H9 (cell line): ENCODE measurements around the gene MATN4. TPM values are rescaled to one million over a fixed set of nuclear protein-coding genes. Genes with fewer than 3 reads are reported as not detected.

Experiments
- DNase-seq: peaks from one replicate; pipeline ENCODE4 v3.0.0-alpha.2; 2017
- H2AFZ ChIP-seq: one replicate; pipeline ENCODE4 v1.6.1; 2013; ENCODE audit warnings: mild to moderate bottlenecking, low read length, control low read depth, moderate library complexity
- H2AK5ac ChIP-seq: 2 replicates; pipeline ENCODE4 v1.6.1; 2013; ENCODE audit warnings: low read length, control low read depth, mixed read lengths; ENCODE audit not compliant: insufficient read length
- H2BK120ac ChIP-seq: one replicate; pipeline ENCODE4 v1.6.1; 2013; ENCODE audit warnings: low read depth, mild to moderate bottlenecking, low read length, control low read depth, inconsistent platforms; ENCODE audit not compliant: poor library complexity, severe bottlenecking
- H2BK12ac ChIP-seq: 2 replicates; pipeline ENCODE4 v1.6.1; 2013; ENCODE audit warnings: low read length, control low read depth, mixed read lengths, low read depth; ENCODE audit not compliant: insufficient read length
- H2BK15ac ChIP-seq: 2 replicates; pipeline ENCODE4 v1.6.1; 2013; ENCODE audit warnings: low read depth, low read length, control low read depth
- H2BK20ac ChIP-seq: one replicate; pipeline ENCODE4 v1.6.1; 2013; ENCODE audit warnings: low read depth, mild to moderate bottlenecking, low read length, control low read depth, inconsistent platforms; ENCODE audit not compliant: poor library complexity, severe bottlenecking
- H2BK5ac ChIP-seq: 2 replicates; pipeline ENCODE4 v1.6.1; 2013; ENCODE audit warnings: low read length, control low read depth, mixed read lengths; ENCODE audit not compliant: insufficient read length
- H3K14ac ChIP-seq: 2 replicates; pipeline ENCODE4 v1.6.1; 2013; ENCODE audit warnings: low read length, control low read depth; ENCODE audit not compliant: insufficient read depth
- H3K18ac ChIP-seq: 2 replicates; pipeline ENCODE4 v1.6.1; 2013; ENCODE audit warnings: low read depth, mild to moderate bottlenecking, mixed read lengths, low read length, control low read depth; ENCODE audit not compliant: insufficient read length
- H3K23ac ChIP-seq: 2 replicates; pipeline ENCODE4 v1.6.1; 2013; ENCODE audit warnings: low read length, control low read depth, mixed read lengths, low read depth; ENCODE audit not compliant: insufficient read length
- H3K23me2 ChIP-seq: 2 replicates; pipeline ENCODE4 v1.6.1; 2013; ENCODE audit warnings: low read depth, mild to moderate bottlenecking, mixed read lengths, low read length, control low read depth; ENCODE audit not compliant: insufficient read length, poor library complexity, severe bottlenecking
- H3K27ac ChIP-seq: 2 replicates; pipeline ENCODE4 v1.5.1; 2013; ENCODE audit warnings: low read length, control low read depth, mixed read lengths, low read depth; ENCODE audit not compliant: insufficient read length
- H3K27me3 ChIP-seq: 2 replicates; pipeline ENCODE4 v1.6.1; 2013; ENCODE audit warnings: low read length, control low read depth, inconsistent platforms; ENCODE audit not compliant: insufficient read depth
- H3K4ac ChIP-seq: 2 replicates; pipeline ENCODE4 v1.6.1; 2013; ENCODE audit warnings: low read depth, mild to moderate bottlenecking, control low read depth, inconsistent platforms, low read length, moderate library complexity
- H3K4me1 ChIP-seq: 2 replicates; pipeline ENCODE4 v1.6.1; 2013; ENCODE audit warnings: low read length, control low read depth, inconsistent platforms; ENCODE audit not compliant: insufficient read depth
- H3K4me2 ChIP-seq: 2 replicates; pipeline ENCODE4 v1.6.1; 2013; ENCODE audit warnings: low read length, control low read depth, mixed read lengths; ENCODE audit not compliant: insufficient read length, insufficient read depth
- H3K56ac ChIP-seq: 2 replicates; pipeline ENCODE4 v1.6.1; 2013; ENCODE audit warnings: low read depth, mild to moderate bottlenecking, mixed read lengths, low read length, control low read depth; ENCODE audit not compliant: insufficient read length
- H3K79me1 ChIP-seq: 2 replicates; pipeline ENCODE4 v1.6.1; 2013; ENCODE audit warnings: low read depth, mild to moderate bottlenecking, moderate library complexity, low read length, control low read depth, inconsistent platforms; ENCODE audit not compliant: insufficient read depth, poor library complexity, severe bottlenecking
- H3K79me2 ChIP-seq: 2 replicates; pipeline ENCODE4 v1.6.1; 2013; ENCODE audit warnings: low read length, control low read depth, inconsistent platforms; ENCODE audit not compliant: insufficient read depth
- H3K9ac ChIP-seq: 2 replicates; pipeline ENCODE4 v1.6.1; 2013; ENCODE audit warnings: low read length, control low read depth, mixed read lengths; ENCODE audit not compliant: insufficient read length; ENCODE audit errors: extremely low read depth
- H3K9me3 ChIP-seq: one replicate; pipeline ENCODE4 v1.6.1; 2013; ENCODE audit warnings: low read depth, low read length, inconsistent platforms; ENCODE audit not compliant: control insufficient read depth
- H3T11ph ChIP-seq: one replicate; pipeline ENCODE4 v1.6.1; 2013; ENCODE audit warnings: mild to moderate bottlenecking, low read length, control low read depth, inconsistent platforms
- H4K20me1 ChIP-seq: one replicate; pipeline ENCODE4 v1.6.1; 2013; ENCODE audit not compliant: control insufficient read depth, insufficient read length, insufficient read depth
- H4K5ac ChIP-seq: 2 replicates; pipeline ENCODE4 v1.6.1; 2013; ENCODE audit warnings: low read depth, mild to moderate bottlenecking, mixed read lengths, low read length, control low read depth; ENCODE audit not compliant: insufficient read length
- H4K8ac ChIP-seq: replicated peaks from 2 replicates; pipeline ENCODE4 v1.6.1; 2013; ENCODE audit warnings: low read length, control low read depth, mixed read lengths, low read depth; ENCODE audit not compliant: insufficient read length
- H4K91ac ChIP-seq: 2 replicates; pipeline ENCODE4 v1.6.1; 2013; ENCODE audit warnings: low read depth, mild to moderate bottlenecking, moderate library complexity, mixed read lengths, low read length, control low read depth; ENCODE audit not compliant: insufficient read length
- H3K27ac Mint-ChIP-seq, 3 experiments: 2 replicates in 2 of 3; 3 replicates in 1 of 3; pipeline ENCODE4 v1.8.0; 2020 to 2021; ENCODE audit warnings: mixed read lengths in 3 of 3, mild to moderate bottlenecking in 1 of 3, moderate library complexity in 1 of 3
- H3K27me3 Mint-ChIP-seq: 2 replicates; pipeline ENCODE4 v1.8.0; 2021; ENCODE audit warnings: low read depth, mild to moderate bottlenecking, moderate library complexity, mixed read lengths
- H3K36me3 Mint-ChIP-seq, 3 experiments: 2 replicates in 2 of 3; 3 replicates in 1 of 3; pipeline ENCODE4 v1.8.0; 2020 to 2021; ENCODE audit warnings: low read depth in 3 of 3, mixed read lengths in 3 of 3; ENCODE audit not compliant: insufficient read depth in 1 of 3
- H3K4me1 Mint-ChIP-seq, 2 experiments: 2 replicates each; pipeline ENCODE4 v1.8.0; 2020; ENCODE audit warnings: mixed read lengths in 2 of 2
- H3K4me3 Mint-ChIP-seq, 2 experiments: 2 replicates in 1 of 2; 3 replicates in 1 of 2; pipeline ENCODE4 v1.8.0; 2020 to 2021; ENCODE audit warnings: mild to moderate bottlenecking in 2 of 2, mixed read lengths in 2 of 2, moderate library complexity in 1 of 2
- H3K9me3 Mint-ChIP-seq, 2 experiments: 2 replicates in 1 of 2; 3 replicates in 1 of 2; pipeline ENCODE4 v1.8.0; 2020; ENCODE audit warnings: mild to moderate bottlenecking in 2 of 2, mixed read lengths in 2 of 2, moderate library complexity in 1 of 2
- WGBS: extraction: QIAGEN DNeasy Blood & Tissue Kit; methylation state at CpG from one replicate; pipeline ENCODE4 v1.1.7; 2013; ENCODE audit warnings: missing lambda C conversion rate, low lambda C conversion rate, mixed read lengths; ENCODE audit not compliant: insufficient read length; ENCODE audit errors: extremely low coverage; 5-methylcytosine and 5-hydroxymethylcytosine counted together
- total RNA-seq: library from RNA; stranded (reverse); gene quantifications from 2 replicates; pipeline ENCODE4 v1.2.1, GENCODE V29; 2021
- TF ChIP-seq, protein P1 (sequence below): fragments of 200-600 bp; sonication (generic); conservative IDR thresholded peaks from 3 replicates; pipeline ENCODE4 v1.8.0; 2021; ENCODE audit warnings: antibody characterized with exemption, mild to moderate bottlenecking

The MATN4 gene
- total RNA-seq, 1 experiment from 2014 or later, result 0.11 TPM

DNA sequence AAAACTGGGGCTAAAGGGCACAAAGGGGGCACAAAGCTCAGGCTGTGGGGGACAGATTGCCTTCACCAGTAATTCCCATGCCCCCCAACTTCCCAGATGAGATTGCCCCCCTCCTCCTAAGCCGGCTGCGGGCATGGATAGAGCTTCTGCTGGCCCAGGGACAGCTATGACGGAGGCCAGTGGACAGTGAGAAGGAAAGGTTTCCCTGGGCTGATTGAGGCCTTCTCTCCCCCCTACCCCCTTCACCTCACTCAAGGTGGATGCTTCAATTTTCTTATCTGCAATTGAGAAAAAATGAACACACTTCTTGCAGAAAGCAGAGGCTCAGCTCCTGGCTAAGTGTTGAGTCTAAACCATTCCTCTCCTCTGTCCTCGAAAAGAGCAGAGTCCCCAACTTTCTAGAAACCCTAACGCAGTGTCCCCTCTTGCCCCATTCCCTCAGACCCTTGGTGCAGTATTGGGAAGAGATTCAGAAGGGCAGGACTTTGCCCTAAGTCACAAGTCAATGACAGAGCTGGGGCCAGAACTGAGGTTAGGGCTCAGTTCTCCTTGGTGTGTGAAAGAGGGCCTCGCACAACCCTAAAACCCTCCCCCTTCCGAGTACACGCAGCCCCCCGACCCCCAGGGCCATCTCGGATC is 39.3 kb upstream of the MATN4 start:
- no peak overlapping the region for H4K8ac ChIP-seq
- peak overlapping the region; percentile 79 for H3K9ac ChIP-seq
- Mint-ChIP-seq H3K36me3 (no peaks in the 10 kb centered on the region), H3K9me3 (no peaks in the 10 kb centered on the region), H3K27ac (peak overlapping the region in 2 of 3 experiments; percentile 53 to 60; a peak in 2 of 7 replicates), H3K27me3 (peaks cover 4% of the 10 kb centered on the region; the same call in 1 of the 2 replicates), H3K4me3 (peak overlapping the region; percentile 82 to 90), H3K4me1 (peaks cover 52 to 55% of the 10 kb centered on the region in 2 experiments)
- H2BK5ac ChIP-seq, result no peak overlapping the region
- no peak overlapping the region for H2BK120ac ChIP-seq
- no peaks in the 10 kb centered on the region for H3K9me3 ChIP-seq
- H2BK12ac ChIP-seq, result no peak overlapping the region
- TF ChIP-seq, protein P1, sequence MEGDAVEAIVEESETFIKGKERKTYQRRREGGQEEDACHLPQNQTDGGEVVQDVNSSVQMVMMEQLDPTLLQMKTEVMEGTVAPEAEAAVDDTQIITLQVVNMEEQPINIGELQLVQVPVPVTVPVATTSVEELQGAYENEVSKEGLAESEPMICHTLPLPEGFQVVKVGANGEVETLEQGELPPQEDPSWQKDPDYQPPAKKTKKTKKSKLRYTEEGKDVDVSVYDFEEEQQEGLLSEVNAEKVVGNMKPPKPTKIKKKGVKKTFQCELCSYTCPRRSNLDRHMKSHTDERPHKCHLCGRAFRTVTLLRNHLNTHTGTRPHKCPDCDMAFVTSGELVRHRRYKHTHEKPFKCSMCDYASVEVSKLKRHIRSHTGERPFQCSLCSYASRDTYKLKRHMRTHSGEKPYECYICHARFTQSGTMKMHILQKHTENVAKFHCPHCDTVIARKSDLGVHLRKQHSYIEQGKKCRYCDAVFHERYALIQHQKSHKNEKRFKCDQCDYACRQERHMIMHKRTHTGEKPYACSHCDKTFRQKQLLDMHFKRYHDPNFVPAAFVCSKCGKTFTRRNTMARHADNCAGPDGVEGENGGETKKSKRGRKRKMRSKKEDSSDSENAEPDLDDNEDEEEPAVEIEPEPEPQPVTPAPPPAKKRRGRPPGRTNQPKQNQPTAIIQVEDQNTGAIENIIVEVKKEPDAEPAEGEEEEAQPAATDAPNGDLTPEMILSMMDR, result no peak
- DNase-seq, result no peak
- H4K91ac ChIP-seq, result no peak overlapping the region
- H3K27ac ChIP-seq, result no peak overlapping the region
- H3K79me1 ChIP-seq, result no peaks in the 10 kb centered on the region
- no peak overlapping the region for H2BK20ac ChIP-seq
- no peak overlapping the region for H3T11ph ChIP-seq
- H4K5ac ChIP-seq, result no peak overlapping the region
- no peak overlapping the region for H3K14ac ChIP-seq
- H3K56ac ChIP-seq, result no peak overlapping the region
- no CpG with 5 or more reads among the region's 10 CpGs for WGBS
- no peaks in the 10 kb centered on the region for H3K27me3 ChIP-seq
- H2BK15ac ChIP-seq, result no peak overlapping the region
- peaks cover 3% of the 10 kb centered on the region; the same call in 1 of the 2 replicates for H3K79me2 ChIP-seq
- H3K23ac ChIP-seq, result no peak overlapping the region
- peak overlapping the region; percentile 95 for H3K4me2 ChIP-seq
- no peak overlapping the region for H2AK5ac ChIP-seq
- no peak overlapping the region for H3K18ac ChIP-seq
- H2AFZ ChIP-seq, result no peak overlapping the region
- H3K4me1 ChIP-seq, result peaks cover 28% of the 10 kb centered on the region; the same call in 1 of the 2 replicates
- H3K23me2 ChIP-seq, result peaks cover 9% of the 10 kb centered on the region
- no peaks in the 10 kb centered on the region for H4K20me1 ChIP-seq
- H3K4ac ChIP-seq, result no peak overlapping the region
